ENCODE results near the gene NECTIN1.

The NECTIN1 gene

DNA sequence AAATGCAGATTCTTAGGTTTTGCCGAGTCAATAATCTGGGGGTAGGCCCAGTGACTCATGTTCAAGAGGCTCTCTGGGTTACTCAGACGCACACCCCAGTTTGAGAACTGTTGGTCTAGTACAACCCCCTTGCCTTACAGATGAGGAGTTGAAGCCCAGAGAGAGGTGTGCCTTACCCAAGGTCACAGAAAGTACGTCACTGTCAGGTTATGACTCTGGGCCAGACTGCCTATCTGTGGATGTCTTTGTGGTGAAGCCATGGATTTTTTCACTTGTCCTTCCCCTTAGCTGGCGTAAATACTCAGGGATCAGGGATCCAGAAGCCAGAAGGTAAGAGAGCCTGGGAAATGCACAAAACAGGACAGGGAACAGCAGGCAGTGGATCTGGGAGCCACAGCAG is 25.2 kb upstream of the NECTIN1 start:
- no peak for TF ChIP-seq SPI1 (IDR thresholded peaks at IDR 0.05; ENCODE audit: borderline replicate concordance, low read depth)
- no peak for TF ChIP-seq POLR2AphosphoS5 (IDR thresholded peaks at IDR 0.05; ENCODE audit: low read depth)
- TF ChIP-seq, protein P1, sequence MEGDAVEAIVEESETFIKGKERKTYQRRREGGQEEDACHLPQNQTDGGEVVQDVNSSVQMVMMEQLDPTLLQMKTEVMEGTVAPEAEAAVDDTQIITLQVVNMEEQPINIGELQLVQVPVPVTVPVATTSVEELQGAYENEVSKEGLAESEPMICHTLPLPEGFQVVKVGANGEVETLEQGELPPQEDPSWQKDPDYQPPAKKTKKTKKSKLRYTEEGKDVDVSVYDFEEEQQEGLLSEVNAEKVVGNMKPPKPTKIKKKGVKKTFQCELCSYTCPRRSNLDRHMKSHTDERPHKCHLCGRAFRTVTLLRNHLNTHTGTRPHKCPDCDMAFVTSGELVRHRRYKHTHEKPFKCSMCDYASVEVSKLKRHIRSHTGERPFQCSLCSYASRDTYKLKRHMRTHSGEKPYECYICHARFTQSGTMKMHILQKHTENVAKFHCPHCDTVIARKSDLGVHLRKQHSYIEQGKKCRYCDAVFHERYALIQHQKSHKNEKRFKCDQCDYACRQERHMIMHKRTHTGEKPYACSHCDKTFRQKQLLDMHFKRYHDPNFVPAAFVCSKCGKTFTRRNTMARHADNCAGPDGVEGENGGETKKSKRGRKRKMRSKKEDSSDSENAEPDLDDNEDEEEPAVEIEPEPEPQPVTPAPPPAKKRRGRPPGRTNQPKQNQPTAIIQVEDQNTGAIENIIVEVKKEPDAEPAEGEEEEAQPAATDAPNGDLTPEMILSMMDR (IDR thresholded peaks at IDR 0.05; ENCODE audit: insufficient read depth, low read length), result no peak
- TF ChIP-seq, protein P2, sequence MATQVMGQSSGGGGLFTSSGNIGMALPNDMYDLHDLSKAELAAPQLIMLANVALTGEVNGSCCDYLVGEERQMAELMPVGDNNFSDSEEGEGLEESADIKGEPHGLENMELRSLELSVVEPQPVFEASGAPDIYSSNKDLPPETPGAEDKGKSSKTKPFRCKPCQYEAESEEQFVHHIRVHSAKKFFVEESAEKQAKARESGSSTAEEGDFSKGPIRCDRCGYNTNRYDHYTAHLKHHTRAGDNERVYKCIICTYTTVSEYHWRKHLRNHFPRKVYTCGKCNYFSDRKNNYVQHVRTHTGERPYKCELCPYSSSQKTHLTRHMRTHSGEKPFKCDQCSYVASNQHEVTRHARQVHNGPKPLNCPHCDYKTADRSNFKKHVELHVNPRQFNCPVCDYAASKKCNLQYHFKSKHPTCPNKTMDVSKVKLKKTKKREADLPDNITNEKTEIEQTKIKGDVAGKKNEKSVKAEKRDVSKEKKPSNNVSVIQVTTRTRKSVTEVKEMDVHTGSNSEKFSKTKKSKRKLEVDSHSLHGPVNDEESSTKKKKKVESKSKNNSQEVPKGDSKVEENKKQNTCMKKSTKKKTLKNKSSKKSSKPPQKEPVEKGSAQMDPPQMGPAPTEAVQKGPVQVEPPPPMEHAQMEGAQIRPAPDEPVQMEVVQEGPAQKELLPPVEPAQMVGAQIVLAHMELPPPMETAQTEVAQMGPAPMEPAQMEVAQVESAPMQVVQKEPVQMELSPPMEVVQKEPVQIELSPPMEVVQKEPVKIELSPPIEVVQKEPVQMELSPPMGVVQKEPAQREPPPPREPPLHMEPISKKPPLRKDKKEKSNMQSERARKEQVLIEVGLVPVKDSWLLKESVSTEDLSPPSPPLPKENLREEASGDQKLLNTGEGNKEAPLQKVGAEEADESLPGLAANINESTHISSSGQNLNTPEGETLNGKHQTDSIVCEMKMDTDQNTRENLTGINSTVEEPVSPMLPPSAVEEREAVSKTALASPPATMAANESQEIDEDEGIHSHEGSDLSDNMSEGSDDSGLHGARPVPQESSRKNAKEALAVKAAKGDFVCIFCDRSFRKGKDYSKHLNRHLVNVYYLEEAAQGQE (IDR thresholded peaks at IDR 0.05; ENCODE audit: insufficient replicate concordance, low read depth), result no peak
- no peak for TF ChIP-seq GABPA (IDR thresholded peaks at IDR 0.05; ENCODE audit: low read depth)
- no peak for DNase-seq (ENCODE audit: low read depth in 1 of 2, low spot score in 1 of 2)
- Histone ChIP-seq H3K27me3 (ENCODE audit: insufficient read depth, poor library complexity, severe bottlenecking) (peaks cover 11% of the 10 kb centered on the region), H3K27ac (replicated peaks) (no peak overlapping the region), H3K4me3 (replicated peaks; ENCODE audit: insufficient read depth, low read length) (no peak overlapping the region)

DNA sequence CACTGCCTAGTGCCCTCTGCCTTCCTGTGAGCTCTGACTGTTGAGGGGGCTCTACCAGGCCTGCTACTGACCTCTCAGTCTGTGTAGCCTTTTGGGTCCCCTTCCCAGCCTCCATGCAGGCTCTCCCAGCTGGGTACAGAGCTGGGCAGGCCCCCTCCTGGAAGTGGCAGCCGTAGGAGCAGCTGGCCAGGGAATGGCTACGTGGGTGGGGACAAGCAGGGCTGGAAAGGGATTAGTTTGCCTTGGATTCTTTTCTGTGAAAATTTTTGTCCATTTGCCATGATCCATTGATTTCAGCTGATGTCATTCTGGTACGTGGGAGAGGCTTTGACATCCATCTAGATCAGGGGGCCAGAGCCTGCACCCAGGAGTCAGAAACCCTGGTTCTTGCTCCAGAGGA is 23.9 kb upstream of the NECTIN1 start:
- Histone ChIP-seq H3K27me3 (ENCODE audit: insufficient read depth, poor library complexity, severe bottlenecking) (peaks cover 11% of the 10 kb centered on the region), H3K27ac (replicated peaks) (no peak overlapping the region), H3K4me3 (replicated peaks; ENCODE audit: insufficient read depth, low read length) (no peak overlapping the region)
- DNase-seq (ENCODE audit: low read depth in 1 of 2, low spot score in 1 of 2), result no peak
- TF ChIP-seq SPI1 (IDR thresholded peaks at IDR 0.05; ENCODE audit: borderline replicate concordance, low read depth) (no peak), GABPA (IDR thresholded peaks at IDR 0.05; ENCODE audit: low read depth) (no peak), POLR2AphosphoS5 (IDR thresholded peaks at IDR 0.05; ENCODE audit: low read depth) (no peak)
- TF ChIP-seq, protein P1 (IDR thresholded peaks at IDR 0.05; ENCODE audit: insufficient read depth, low read length), result no peak
- TF ChIP-seq, protein P2 (IDR thresholded peaks at IDR 0.05; ENCODE audit: insufficient replicate concordance, low read depth), result no peak

- no peak overlapping the region for H3K27ac ChIP-seq (replicated peaks)
- DNase-seq (ENCODE audit: low read depth in 1 of 2, low spot score in 1 of 2), result no peak
- no peak overlapping the region for H3K4me3 ChIP-seq (replicated peaks; ENCODE audit: insufficient read depth, low read length)
- TF ChIP-seq, protein P2 (IDR thresholded peaks at IDR 0.05; ENCODE audit: insufficient replicate concordance, low read depth), result no peak
- TF ChIP-seq SPI1 (IDR thresholded peaks at IDR 0.05; ENCODE audit: borderline replicate concordance, low read depth) (no peak), POLR2AphosphoS5 (IDR thresholded peaks at IDR 0.05; ENCODE audit: low read depth) (no peak), GABPA (IDR thresholded peaks at IDR 0.05; ENCODE audit: low read depth) (no peak)
- TF ChIP-seq, protein P1 (IDR thresholded peaks at IDR 0.05; ENCODE audit: insufficient read depth, low read length), result no peak
- H3K27me3 ChIP-seq (ENCODE audit: insufficient read depth, poor library complexity, severe bottlenecking), result peaks cover 11% of the 10 kb centered on the region
Observed at GRCh38 chr11:119752345-119752871, 23.4 kb upstream of the NECTIN1 start.
